ENCODE results near the gene WHRN. TPM values are rescaled to one million over a fixed set of nuclear protein-coding genes. Genes with fewer than 3 reads are reported as not detected.

Gene WHRN
- total and polyA plus RNA-seq, 2 donors (not counting 1 experiment from before 2014, with no cell fraction given) = 19.4 to 95.7 TPM

DNA sequence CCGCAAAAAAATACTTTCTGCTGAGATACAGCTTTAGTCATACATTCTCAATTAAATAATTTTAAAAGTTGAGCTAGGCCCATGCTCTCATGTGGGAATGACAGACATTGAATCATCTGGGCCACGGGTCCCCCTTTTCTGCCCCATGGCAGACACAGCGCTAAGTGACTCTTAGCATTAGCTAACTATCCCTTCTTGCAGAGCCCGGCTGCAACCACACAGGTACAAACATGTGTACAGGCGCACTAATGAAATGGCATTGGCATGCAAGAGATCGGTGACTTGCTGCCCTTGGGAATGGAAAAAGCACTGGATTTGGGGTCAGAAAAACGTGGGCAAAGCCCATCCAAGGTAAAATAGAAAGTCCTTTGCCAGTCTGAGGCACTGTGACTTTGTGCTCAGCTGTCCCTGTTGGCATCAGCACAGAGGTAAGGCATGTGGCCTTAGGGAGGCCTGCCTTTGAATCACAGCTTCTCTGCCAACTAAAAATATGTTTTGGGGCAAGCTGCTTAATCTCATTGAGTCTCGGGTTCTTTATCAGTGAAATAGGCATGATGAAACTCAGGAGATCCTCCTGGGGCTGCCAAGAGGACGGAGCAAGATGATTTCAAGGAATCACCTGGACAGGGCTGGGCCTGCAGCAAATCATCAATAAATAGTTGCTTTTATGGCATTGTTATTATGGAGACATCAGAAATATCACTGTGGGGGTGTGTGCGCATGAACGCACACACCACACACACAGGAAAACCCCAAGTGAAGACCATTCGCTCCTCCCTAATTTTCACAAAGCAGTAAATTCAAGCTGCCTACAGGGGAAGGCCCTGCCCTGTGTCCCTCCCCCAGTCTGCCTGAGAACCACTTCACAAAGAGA is 54.2 kb downstream of the WHRN start:
- DNase-seq (peak; percentile 84), ATAC-seq (ENCODE audit: low read depth) (peak; percentile 85)
- Mint-ChIP-seq H3K9me3 (ENCODE audit: insufficient read depth) (peaks cover 4% of the 10 kb centered on the region), H3K27me3 (no peaks in the 10 kb centered on the region), H3K4me3 (peak overlapping the region; percentile 70), H3K4me1 (peaks cover 66% of the 10 kb centered on the region), H3K27ac (peak overlapping the region; percentile 97)
- intact Hi-C loops (cut with micrococcal nuclease) = loop anchor here (1.0 to 5.0 kb wide), 9 partner anchors 16 to 166 kb away; no protein-coding TSS in a partner anchor
- H3K79me2 ChIP-seq (ENCODE audit: control insufficient read depth, insufficient read depth, low read length) = no peaks in the 10 kb centered on the region
- peak overlapping the region; percentile 52 for H3K9ac ChIP-seq (ENCODE audit: low read length)
- TF ChIP-seq, protein P1, sequence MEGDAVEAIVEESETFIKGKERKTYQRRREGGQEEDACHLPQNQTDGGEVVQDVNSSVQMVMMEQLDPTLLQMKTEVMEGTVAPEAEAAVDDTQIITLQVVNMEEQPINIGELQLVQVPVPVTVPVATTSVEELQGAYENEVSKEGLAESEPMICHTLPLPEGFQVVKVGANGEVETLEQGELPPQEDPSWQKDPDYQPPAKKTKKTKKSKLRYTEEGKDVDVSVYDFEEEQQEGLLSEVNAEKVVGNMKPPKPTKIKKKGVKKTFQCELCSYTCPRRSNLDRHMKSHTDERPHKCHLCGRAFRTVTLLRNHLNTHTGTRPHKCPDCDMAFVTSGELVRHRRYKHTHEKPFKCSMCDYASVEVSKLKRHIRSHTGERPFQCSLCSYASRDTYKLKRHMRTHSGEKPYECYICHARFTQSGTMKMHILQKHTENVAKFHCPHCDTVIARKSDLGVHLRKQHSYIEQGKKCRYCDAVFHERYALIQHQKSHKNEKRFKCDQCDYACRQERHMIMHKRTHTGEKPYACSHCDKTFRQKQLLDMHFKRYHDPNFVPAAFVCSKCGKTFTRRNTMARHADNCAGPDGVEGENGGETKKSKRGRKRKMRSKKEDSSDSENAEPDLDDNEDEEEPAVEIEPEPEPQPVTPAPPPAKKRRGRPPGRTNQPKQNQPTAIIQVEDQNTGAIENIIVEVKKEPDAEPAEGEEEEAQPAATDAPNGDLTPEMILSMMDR (IDR thresholded peaks at IDR 0.05) = no peak
- no peak for TF ChIP-seq EZH2 (IDR thresholded peaks at IDR 0.05; ENCODE audit: borderline replicate concordance, insufficient read depth, low read depth, low read length, poor library complexity, severe bottlenecking)
- H3K4me1 ChIP-seq (ENCODE audit: control insufficient read depth in 2 of 2, insufficient read depth in 2 of 2, low read length in 2 of 2) = peaks cover 57 to 58% of the 10 kb centered on the region in 2 donors
- H3K4me2 ChIP-seq (replicated peaks; ENCODE audit: low read depth, low read length, poor library complexity, severe bottlenecking) = peak overlapping the region; percentile 69
- H3K27me3 ChIP-seq (replicated peaks in 1 of 4; ENCODE audit: control extremely low read depth in 1 of 4, control insufficient read depth in 3 of 4, insufficient read depth in 4 of 4, low read length in 3 of 4) = no peaks in the 10 kb centered on the region
- POLR2A ChIA-PET = interaction anchor here (0.5 to 2.7 kb wide), 5 partner anchors 78 to 448 kb away, joined by 3 to 13 read pairs (median 4); partner anchors contain the start of gene ATP6V1G1
- CTCF ChIA-PET = interaction anchor here (0.7 to 5.2 kb wide), 19 partner anchors 10 to 202 kb away, joined by 3 to 46 read pairs (median 4); partner anchors contain the start of genes ATP6V1G1 and WHRN
- H2AFZ ChIP-seq (ENCODE audit: insufficient read depth, low read depth, low read length, poor library complexity, severe bottlenecking) = peak overlapping the region; percentile 34
- no peaks in the 10 kb centered on the region for H4K20me1 ChIP-seq (ENCODE audit: control insufficient read depth, insufficient read depth, low read length, poor library complexity, severe bottlenecking)
- 57% methylated on average over 10 of the region's 12 CpGs for WGBS (ENCODE audit: insufficient coverage)
- peak overlapping the region in 1 of 5 experiments; percentile 44 for H3K4me3 ChIP-seq (ENCODE audit: control extremely low read depth in 1 of 5, extremely low read depth in 1 of 5, insufficient read depth in 1 of 5, low read depth in 2 of 5, low read length in 4 of 5)
- H3K27ac ChIP-seq (ENCODE audit: low read length in 2 of 2) = peak overlapping the region; percentile 87 to 92
- peaks cover 0 to 9% (median 8%) of the 10 kb centered on the region in 3 donors for H3K9me3 ChIP-seq (ENCODE audit: control extremely low read depth in 1 of 3, control insufficient read depth in 2 of 3, insufficient read depth in 1 of 3, low read length in 2 of 3)
- no peaks in the 10 kb centered on the region for H3K36me3 ChIP-seq (replicated peaks in 1 of 2; ENCODE audit: control extremely low read depth in 1 of 2, control insufficient read depth in 1 of 2, extremely low read depth in 1 of 2, insufficient read depth in 2 of 2, low read length in 1 of 2)
